IMR-90 (cell line): ENCODE data around the gene VIPR2. TPM values are rescaled to one million over a fixed set of nuclear protein-coding genes. Genes with fewer than 3 reads are reported as not detected.

Source experiments
- ATAC-seq: fragments of 200-7000 bp; cut with Tn5 transposase; 2 replicates; pipeline ENCODE4 v1.9.1; 2020; ENCODE audit warnings: low read depth, mild to moderate bottlenecking, moderate library complexity
- BruUV-seq: library from RNA; stranded (reverse); fragments of 400-500 nt; replicated peaks from 2 replicates; lab custom pipeline; 2021; lab: Mats Ljungman, UMichigan
- CTCF ChIA-PET: fragments of 300-600 bp; formaldehyde crosslinking; extraction: SDS; loops from one replicate; lab custom pipeline; 2021; ENCODE audit warnings: antibody characterized with exemption; lab: Yijun Ruan, JAX
- POLR2A ChIA-PET: fragments of 300-600 bp; sonication (Branson Sonifier 250); formaldehyde crosslinking; loops from one replicate; lab custom pipeline; 2022; ENCODE audit warnings: antibody characterized with exemption; ENCODE audit not compliant: unreplicated experiment; lab: Charles Lee
- DNase-seq: peaks from one replicate; pipeline ENCODE4 v3.0.0; 2013
- H2AFZ ChIP-seq: replicated peaks from 2 replicates; pipeline ENCODE3; 2013; ENCODE audit warnings: low read length, mild to moderate bottlenecking; ENCODE audit not compliant: poor library complexity
- H2AK5ac ChIP-seq: 2 replicates; pipeline ENCODE4 v1.6.1; 2013; ENCODE audit warnings: low read depth, low read length, inconsistent platforms
- H2AK9ac ChIP-seq: replicated peaks from 2 replicates; pipeline ENCODE3; 2013; ENCODE audit warnings: mild to moderate bottlenecking, low read depth, low read length, moderate library complexity; ENCODE audit not compliant: poor library complexity
- H2BK120ac ChIP-seq: 2 replicates; pipeline ENCODE4 v1.6.1; 2013; ENCODE audit warnings: low read depth, low read length, inconsistent platforms
- H2BK15ac ChIP-seq: 3 replicates; pipeline ENCODE4 v1.6.1; 2013; ENCODE audit warnings: low read depth, low read length, inconsistent platforms
- H2BK20ac ChIP-seq: 2 replicates; pipeline ENCODE4 v1.6.1; 2013; ENCODE audit warnings: low read depth, mild to moderate bottlenecking, inconsistent platforms, low read length, moderate library complexity
- H2BK5ac ChIP-seq: 2 replicates; pipeline ENCODE4 v1.6.1; 2013; ENCODE audit warnings: mild to moderate bottlenecking, low read depth, low read length, inconsistent platforms; ENCODE audit not compliant: poor library complexity, severe bottlenecking
- H3K14ac ChIP-seq: replicated peaks from 2 replicates; pipeline ENCODE4 v1.6.1; 2013; ENCODE audit warnings: low read depth, low read length, inconsistent platforms
- H3K18ac ChIP-seq: 2 replicates; pipeline ENCODE4 v1.6.1; 2013; ENCODE audit warnings: low read depth, low read length, control low read depth
- H3K23ac ChIP-seq: 2 replicates; pipeline ENCODE4 v1.6.1; 2013; ENCODE audit warnings: low read depth, low read length, inconsistent platforms
- H3K27ac ChIP-seq: 2 replicates; pipeline ENCODE4 v1.5.1; 2013; ENCODE audit warnings: mild to moderate bottlenecking, control low read depth, low read length; ENCODE audit not compliant: insufficient read depth
- H3K27me3 ChIP-seq: 2 replicates; pipeline ENCODE4 v1.6.1; 2013; ENCODE audit warnings: low read length; ENCODE audit not compliant: control insufficient read depth, insufficient read depth
- H3K36me3 ChIP-seq: 2 replicates; pipeline ENCODE4 v1.6.1; 2013; ENCODE audit warnings: low read length, mixed read lengths; ENCODE audit not compliant: control insufficient read depth, insufficient read depth
- H3K4ac ChIP-seq: 2 replicates; pipeline ENCODE4 v1.6.1; 2013; ENCODE audit warnings: low read depth, low read length, inconsistent platforms
- H3K4me1 ChIP-seq: 2 replicates; pipeline ENCODE4 v1.6.1; 2013; ENCODE audit warnings: low read length, mixed read lengths; ENCODE audit not compliant: control insufficient read depth, insufficient read depth
- H3K4me2 ChIP-seq: 2 replicates; pipeline ENCODE4 v1.6.1; 2013; ENCODE audit warnings: low read depth, mild to moderate bottlenecking, control low read depth, low read length, moderate library complexity
- H3K4me3 ChIP-seq: 2 replicates; pipeline ENCODE4 v1.5.1; 2013; ENCODE audit warnings: low read depth, mild to moderate bottlenecking, control low read depth, low read length, moderate library complexity; ENCODE audit not compliant: insufficient read depth
- H3K56ac ChIP-seq: 2 replicates; pipeline ENCODE4 v1.6.1; 2013; ENCODE audit warnings: low read length, inconsistent platforms; ENCODE audit not compliant: insufficient read depth; ENCODE audit errors: extremely low read depth
- H3K79me1 ChIP-seq, 2 experiments: 2 replicates each; pipeline ENCODE4 v1.6.1; 2013; ENCODE audit warnings: low read length in 2 of 2, inconsistent platforms in 1 of 2, low read depth in 1 of 2
- H3K9ac ChIP-seq: 2 replicates; pipeline ENCODE4 v1.6.1; 2013; ENCODE audit warnings: low read depth, low read length, control low read depth
- H3K9me1 ChIP-seq: 2 replicates; pipeline ENCODE4 v1.6.1; 2013; ENCODE audit warnings: low read length, inconsistent platforms; ENCODE audit not compliant: insufficient read depth
- H3K9me3 ChIP-seq: 2 replicates; pipeline ENCODE4 v1.6.1; 2013; ENCODE audit warnings: low read length; ENCODE audit not compliant: control insufficient read depth, insufficient read depth
- H4K20me1 ChIP-seq: 2 replicates; pipeline ENCODE4 v1.6.1; 2013; ENCODE audit warnings: low read length, inconsistent platforms; ENCODE audit not compliant: insufficient read depth
- H4K5ac ChIP-seq: 2 replicates; pipeline ENCODE4 v1.6.1; 2013; ENCODE audit warnings: mild to moderate bottlenecking, low read depth, low read length, control low read depth
- H4K8ac ChIP-seq, 2 experiments: 2 replicates each; pipeline ENCODE4 v1.6.1; 2013; ENCODE audit warnings: low read depth in 2 of 2, low read length in 2 of 2, control low read depth in 1 of 2, inconsistent platforms in 1 of 2
- H4K91ac ChIP-seq: 2 replicates; pipeline ENCODE4 v1.6.1; 2013; ENCODE audit warnings: low read depth, low read length, inconsistent platforms; ENCODE audit not compliant: insufficient read depth
- BHLHE40 ChIP-seq: fragments of 150-350 bp; IDR thresholded peaks from 2 replicates; pipeline ENCODE4 v1.6.1; 2016; ENCODE audit warnings: mild to moderate bottlenecking, low read depth, low read length
- CEBPB ChIP-seq: IDR thresholded peaks from 2 replicates; pipeline ENCODE4 v1.6.1; 2012; ENCODE audit warnings: low read depth, low read length, improper control_type of control experiment
- MXI1 ChIP-seq: IDR thresholded peaks from 2 replicates; pipeline ENCODE4 v1.6.1; 2012; ENCODE audit warnings: low read depth, mild to moderate bottlenecking, low read length, moderate library complexity, borderline replicate concordance
- NFE2L2 ChIP-seq: fragments of 150-350 bp; IDR thresholded peaks from 2 replicates; pipeline ENCODE4 v1.6.1; 2016; ENCODE audit warnings: low read depth, mild to moderate bottlenecking, low read length
- POLR2A ChIP-seq: IDR thresholded peaks from 2 replicates; pipeline ENCODE4 v1.6.1; 2012; ENCODE audit warnings: mild to moderate bottlenecking, low read depth, low read length
- RFX5 ChIP-seq: IDR thresholded peaks from 2 replicates; pipeline ENCODE4 v1.8.0; 2012; ENCODE audit warnings: low read depth, mild to moderate bottlenecking, low read length, moderate library complexity
- SMC3 ChIP-seq: fragments of 150-350 bp; IDR thresholded peaks from 2 replicates; pipeline ENCODE4 v1.6.1; 2016; ENCODE audit warnings: low read depth, mild to moderate bottlenecking, antibody characterized with exemption, low read length, moderate library complexity
- WGBS, 2 experiments: methylation state at CpG; one replicate each; pipeline versions ENCODE4 v1.1.5 to v1.1.7; 2013; ENCODE audit warnings: missing lambda C conversion rate in 2 of 2; ENCODE audit not compliant: insufficient read length in 1 of 2; ENCODE audit errors: extremely low coverage in 2 of 2; 5-methylcytosine and 5-hydroxymethylcytosine counted together
- dilution Hi-C: fragments of 300-500 bp; cut with HindIII; formaldehyde crosslinking; loops from one replicate; pipeline ENCODE4 v1.14.3; 2018; ENCODE audit warnings: low sequenced_read_pairs; ENCODE audit not compliant: unreplicated experiment
- in situ Hi-C: fragments of 300-500 bp; cut with MboI; formaldehyde crosslinking; loops from 3 replicates; pipeline ENCODE4 v1.14.3; 2019; ENCODE audit warnings: low sequenced_read_pairs, inconsistent platforms, mixed read lengths
- intact Hi-C: fragments of 100-400 bp; cut with micrococcal nuclease; formaldehyde crosslinking; loops from 2 replicates; pipeline ENCODE4 v1.10.0; 2022
- polyA plus RNA-seq, 3 experiments: library from polyadenylated mRNA; depleted of rRNA; stranded (reverse); fragments of >200 nt; gene quantifications; 2 replicates each; pipeline ENCODE4 v1.2.3, GENCODE V29; 2012; ENCODE audit warnings: low replicate concordance in 1 of 3
- total RNA-seq: library from RNA; depleted of rRNA; stranded (reverse); fragments of >200 nt; gene quantifications from 2 replicates; pipeline ENCODE4 v1.2.3, GENCODE V29; 2012
- TF ChIP-seq, protein P1 (sequence below): fragments of 150-350 bp; IDR thresholded peaks from 2 replicates; pipeline ENCODE4 v1.6.1; 2016; ENCODE audit warnings: low read depth, mild to moderate bottlenecking, low read length, moderate library complexity, borderline replicate concordance
- TF ChIP-seq, protein P2 (sequence below): conservative IDR thresholded peaks from 2 replicates; pipeline ENCODE4 v1.5.1; 2012; ENCODE audit warnings: mild to moderate bottlenecking, low read depth, low read length, improper control_type of control experiment
- TF ChIP-seq, protein P3 (sequence below): fragments of 150-350 bp; IDR thresholded peaks from 2 replicates; pipeline ENCODE4 v1.6.1; 2017; ENCODE audit warnings: mild to moderate bottlenecking, antibody characterized with exemption, low read length, low read depth

The VIPR2 gene
- total and polyA plus RNA-seq, 2 of the 4 experiments (the other 2 are of a cell fraction) = not detected

DNA sequence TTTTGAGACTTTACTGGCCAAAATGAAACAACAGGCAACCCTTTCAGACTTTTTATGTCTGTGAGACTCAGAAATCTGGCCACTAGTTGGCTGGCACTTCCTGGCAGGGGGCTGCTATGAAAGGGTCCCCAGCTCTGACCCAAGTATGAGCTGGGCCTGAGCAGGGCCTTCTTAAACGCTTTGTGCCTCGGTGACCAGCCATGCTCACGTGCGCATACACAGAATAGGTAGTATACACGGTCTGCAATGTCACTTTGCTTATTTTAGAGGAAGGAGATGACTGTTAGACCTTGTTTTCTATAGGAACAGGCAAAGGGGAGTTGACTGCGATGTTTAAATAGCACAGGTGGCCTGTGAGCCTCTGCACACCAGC lies 129.6 kb downstream of the VIPR2 start (continued):
- no peak for TF ChIP-seq RFX5
- no peak for TF ChIP-seq CEBPB
- TF ChIP-seq, protein P1, sequence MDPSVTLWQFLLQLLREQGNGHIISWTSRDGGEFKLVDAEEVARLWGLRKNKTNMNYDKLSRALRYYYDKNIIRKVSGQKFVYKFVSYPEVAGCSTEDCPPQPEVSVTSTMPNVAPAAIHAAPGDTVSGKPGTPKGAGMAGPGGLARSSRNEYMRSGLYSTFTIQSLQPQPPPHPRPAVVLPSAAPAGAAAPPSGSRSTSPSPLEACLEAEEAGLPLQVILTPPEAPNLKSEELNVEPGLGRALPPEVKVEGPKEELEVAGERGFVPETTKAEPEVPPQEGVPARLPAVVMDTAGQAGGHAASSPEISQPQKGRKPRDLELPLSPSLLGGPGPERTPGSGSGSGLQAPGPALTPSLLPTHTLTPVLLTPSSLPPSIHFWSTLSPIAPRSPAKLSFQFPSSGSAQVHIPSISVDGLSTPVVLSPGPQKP = no peak

DNA sequence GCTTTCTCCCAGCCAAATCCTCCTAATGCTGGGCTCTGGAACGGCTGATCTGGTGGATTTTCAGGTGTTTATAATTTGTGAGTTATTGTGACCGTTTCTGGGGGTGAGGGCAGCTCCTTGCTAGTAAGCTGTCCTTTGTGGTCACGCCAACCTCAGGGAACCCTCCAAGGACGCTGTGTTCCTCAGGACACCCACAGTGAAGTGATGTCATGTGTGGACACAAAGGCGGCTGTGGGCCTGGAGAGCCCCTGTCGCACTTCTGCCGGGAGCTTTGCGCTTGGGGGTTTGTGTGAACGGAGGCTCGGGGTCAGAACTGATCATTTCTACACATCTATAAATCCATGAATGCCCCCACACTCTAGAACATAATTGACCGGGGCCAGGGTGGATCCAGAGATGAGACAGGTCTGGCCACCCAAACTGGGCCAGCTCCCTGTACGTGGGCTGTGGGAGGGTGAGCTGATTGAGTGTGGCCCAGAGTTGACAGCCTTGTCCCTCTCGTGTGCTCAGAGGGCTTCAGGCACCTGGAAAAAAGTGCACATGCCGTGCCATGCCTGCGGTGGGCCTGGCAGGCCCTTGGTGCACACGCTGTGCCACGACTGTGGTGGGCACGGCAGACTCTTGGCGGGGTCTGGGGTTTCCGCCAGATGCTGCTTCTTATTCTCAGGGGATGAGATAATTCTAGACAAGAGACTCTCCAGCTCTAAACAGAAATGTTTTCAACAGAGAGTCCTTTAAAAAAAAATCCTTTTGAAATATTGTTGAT lies 130.2 kb downstream of the VIPR2 start:
- H2BK120ac ChIP-seq = no peak overlapping the region
- H2BK20ac ChIP-seq = no peak overlapping the region
- ATAC-seq (no peak), DNase-seq (no peak)
- no peak overlapping the region for H3K4ac ChIP-seq
- H3K18ac ChIP-seq = no peak overlapping the region; the same call in 1 of the 2 replicates
- no peak overlapping the region for H3K56ac ChIP-seq
- CTCF ChIA-PET = no interaction called here
- no peak overlapping the region for H2AK9ac ChIP-seq
- no TSS peak for BruUV-seq
- in situ Hi-C loops = no loop called here
- intact Hi-C loops = no loop called here
- H2BK15ac ChIP-seq = no peak overlapping the region
- no peaks in the 10 kb centered on the region for H3K36me3 ChIP-seq
- H3K79me1 ChIP-seq = no peaks in the 10 kb centered on the region
- no peak overlapping the region for H3K4me2 ChIP-seq
- H3K14ac ChIP-seq = no peak overlapping the region
- peak overlapping the region; percentile 28; the same call in 1 of the 2 replicates for H3K27ac ChIP-seq
- no peak overlapping the region for H4K91ac ChIP-seq
- 60% methylated on average over 2 of the region's 20 CpGs; no CpG with 5 or more reads in 1 of the 2 experiments for WGBS, 2 experiments
- no peaks in the 10 kb centered on the region for H3K27me3 ChIP-seq
- H3K23ac ChIP-seq = no peak overlapping the region
- no peaks in the 10 kb centered on the region for H4K20me1 ChIP-seq
- H4K5ac ChIP-seq = no peak overlapping the region; the same call in 1 of the 2 replicates
- POLR2A ChIA-PET = no interaction called here
- no peak overlapping the region for H3K4me3 ChIP-seq
- H2AK5ac ChIP-seq = no peak overlapping the region
- dilution Hi-C loops = no loop called here
- H3K4me1 ChIP-seq = peaks cover 7% of the 10 kb centered on the region; the same call in 1 of the 2 replicates
- H4K8ac ChIP-seq = no peak overlapping the region
- H2BK5ac ChIP-seq = no peak overlapping the region
- H3K9me3 ChIP-seq = no peaks in the 10 kb centered on the region; the same call in 1 of the 2 replicates
- no peaks in the 10 kb centered on the region for H3K9me1 ChIP-seq
- no peak overlapping the region for H2AFZ ChIP-seq
- no peak overlapping the region for H3K9ac ChIP-seq
- no peak for TF ChIP-seq NFE2L2
- TF ChIP-seq CEBPB = no peak
- no peak for TF ChIP-seq BHLHE40
- TF ChIP-seq RFX5 = no peak
- TF ChIP-seq POLR2A = no peak
- no peak for TF ChIP-seq SMC3
- TF ChIP-seq, protein P2, sequence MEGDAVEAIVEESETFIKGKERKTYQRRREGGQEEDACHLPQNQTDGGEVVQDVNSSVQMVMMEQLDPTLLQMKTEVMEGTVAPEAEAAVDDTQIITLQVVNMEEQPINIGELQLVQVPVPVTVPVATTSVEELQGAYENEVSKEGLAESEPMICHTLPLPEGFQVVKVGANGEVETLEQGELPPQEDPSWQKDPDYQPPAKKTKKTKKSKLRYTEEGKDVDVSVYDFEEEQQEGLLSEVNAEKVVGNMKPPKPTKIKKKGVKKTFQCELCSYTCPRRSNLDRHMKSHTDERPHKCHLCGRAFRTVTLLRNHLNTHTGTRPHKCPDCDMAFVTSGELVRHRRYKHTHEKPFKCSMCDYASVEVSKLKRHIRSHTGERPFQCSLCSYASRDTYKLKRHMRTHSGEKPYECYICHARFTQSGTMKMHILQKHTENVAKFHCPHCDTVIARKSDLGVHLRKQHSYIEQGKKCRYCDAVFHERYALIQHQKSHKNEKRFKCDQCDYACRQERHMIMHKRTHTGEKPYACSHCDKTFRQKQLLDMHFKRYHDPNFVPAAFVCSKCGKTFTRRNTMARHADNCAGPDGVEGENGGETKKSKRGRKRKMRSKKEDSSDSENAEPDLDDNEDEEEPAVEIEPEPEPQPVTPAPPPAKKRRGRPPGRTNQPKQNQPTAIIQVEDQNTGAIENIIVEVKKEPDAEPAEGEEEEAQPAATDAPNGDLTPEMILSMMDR = no peak
- TF ChIP-seq MXI1 = no peak
- TF ChIP-seq, protein P3, sequence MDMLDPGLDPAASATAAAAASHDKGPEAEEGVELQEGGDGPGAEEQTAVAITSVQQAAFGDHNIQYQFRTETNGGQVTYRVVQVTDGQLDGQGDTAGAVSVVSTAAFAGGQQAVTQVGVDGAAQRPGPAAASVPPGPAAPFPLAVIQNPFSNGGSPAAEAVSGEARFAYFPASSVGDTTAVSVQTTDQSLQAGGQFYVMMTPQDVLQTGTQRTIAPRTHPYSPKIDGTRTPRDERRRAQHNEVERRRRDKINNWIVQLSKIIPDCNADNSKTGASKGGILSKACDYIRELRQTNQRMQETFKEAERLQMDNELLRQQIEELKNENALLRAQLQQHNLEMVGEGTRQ = no peak
- TF ChIP-seq, protein P1 = no peak
